Activated T-cell treated with anti-CD3 and anti-CD28 coated beads for 4 hours (primary cell): ENCODE results near the gene UCHL5.
"Not testable (repeated sequence)": the region's sequence is repeated elsewhere in the genome, so short reads cannot be mapped to it uniquely, and the experiment has no call there.

Source experiments
- DNase-seq: peaks from one replicate; pipeline ENCODE4 v3.0.0-alpha.2; 2020

UCHL5 gene

DNA sequence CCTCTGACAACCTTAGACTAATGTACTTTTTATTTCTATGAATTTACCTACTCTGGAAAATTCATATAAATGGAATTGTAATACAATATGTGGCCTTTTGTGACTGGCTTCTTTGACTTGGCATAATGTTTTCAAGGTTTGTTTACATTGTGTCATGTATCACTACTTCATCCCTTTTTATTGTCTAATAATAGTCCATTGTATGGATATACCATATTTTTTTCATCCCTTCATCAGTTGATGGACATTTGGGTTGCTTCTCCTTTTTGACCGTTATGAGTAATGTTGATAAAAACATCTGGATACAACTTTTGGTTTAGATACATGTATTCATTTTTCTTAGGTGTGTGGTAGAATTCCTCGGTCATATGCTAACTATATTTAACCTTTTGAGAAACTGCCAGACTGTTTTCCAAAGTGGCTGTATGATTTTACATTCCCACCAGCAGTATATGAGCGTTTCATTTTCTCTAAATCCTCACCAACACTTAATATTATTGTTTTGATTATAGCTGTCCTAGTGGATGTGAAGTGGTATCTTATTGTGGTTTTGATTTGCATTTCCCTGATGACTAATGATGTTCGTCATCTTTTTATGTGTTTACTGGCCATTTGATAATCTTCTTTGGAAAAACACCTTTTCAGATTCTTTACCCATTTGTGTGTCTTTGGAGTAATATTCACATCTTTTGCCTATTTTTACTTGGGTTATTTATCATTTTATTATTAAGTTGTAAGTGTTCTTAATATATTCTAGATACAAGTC, 3.7 kb upstream of the UCHL5 start:
- no peak for DNase-seq

DNA sequence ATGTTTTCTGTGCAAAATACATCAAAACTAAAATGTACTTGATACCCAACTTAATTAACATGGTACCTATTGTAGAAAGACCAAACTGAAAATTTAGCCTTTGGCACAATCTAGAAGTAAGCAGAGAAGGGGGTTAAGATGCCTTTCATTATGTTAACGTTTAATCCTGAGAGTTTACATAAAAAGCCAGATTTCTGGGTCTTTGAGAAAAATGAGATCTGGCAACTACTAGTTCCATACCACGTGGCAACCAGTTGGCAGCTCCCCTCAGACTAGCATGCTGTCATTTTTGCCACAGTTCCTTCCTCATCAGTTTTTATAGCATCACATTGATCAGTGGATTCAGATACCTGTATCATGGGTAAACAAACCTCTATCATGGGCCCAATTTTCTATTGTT, 1.8 kb upstream of the UCHL5 start:
- DNase-seq, result no peak

DNA sequence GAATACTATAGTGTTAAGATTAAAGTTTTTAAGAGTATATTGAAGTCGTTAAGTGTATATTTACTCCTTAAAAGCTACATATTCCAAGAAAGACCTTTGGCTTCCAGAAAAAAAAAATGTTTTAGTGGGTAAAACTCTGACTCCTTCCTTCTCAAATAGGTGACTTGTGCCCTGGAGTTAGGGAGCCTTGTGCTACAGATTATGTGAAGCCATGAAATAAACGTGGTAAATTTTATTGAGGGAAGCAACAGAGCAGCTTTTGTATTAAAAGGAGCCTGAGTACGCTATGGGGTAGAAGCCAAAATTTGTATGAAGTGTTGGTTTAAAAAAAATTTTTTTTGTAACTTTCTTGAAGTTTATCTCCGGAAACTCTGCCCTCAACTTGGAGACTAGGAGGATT, 1.2 kb upstream of the UCHL5 start:
- no peak for DNase-seq

GRCh38 chr1:193060115-193060403, 899 bp upstream of the UCHL5 start:
- no peak for DNase-seq

- peak; percentile 36 for DNase-seq
Observed at GRCh38 chr1:193058529-193059281, 455 bp downstream of the UCHL5 start.

- DNase-seq, result no peak
Observed at GRCh38 chr1:193054169-193054675, 4.9 kb downstream of the UCHL5 start.

DNA sequence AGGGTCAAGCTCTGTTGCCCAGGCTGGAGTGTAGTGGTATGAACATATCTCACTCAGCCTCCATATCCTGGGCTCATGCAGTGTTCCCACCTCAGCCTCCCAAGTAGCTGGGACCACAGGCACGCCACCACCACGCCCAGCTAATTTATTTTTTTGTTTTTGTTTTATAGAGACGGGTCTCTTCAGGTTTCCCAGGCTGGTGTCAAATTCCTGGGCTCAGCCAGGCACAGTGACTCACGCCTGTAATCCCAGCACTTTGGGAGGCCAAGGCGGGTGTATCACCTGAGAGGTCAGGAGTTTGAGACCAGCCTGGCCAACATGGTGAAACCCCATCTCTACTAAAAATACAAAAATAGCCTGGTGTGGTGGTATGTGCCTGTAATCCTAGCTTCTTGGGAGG, 10.2 kb downstream of the UCHL5 start:
- DNase-seq, result not testable (repeated sequence)

DNA sequence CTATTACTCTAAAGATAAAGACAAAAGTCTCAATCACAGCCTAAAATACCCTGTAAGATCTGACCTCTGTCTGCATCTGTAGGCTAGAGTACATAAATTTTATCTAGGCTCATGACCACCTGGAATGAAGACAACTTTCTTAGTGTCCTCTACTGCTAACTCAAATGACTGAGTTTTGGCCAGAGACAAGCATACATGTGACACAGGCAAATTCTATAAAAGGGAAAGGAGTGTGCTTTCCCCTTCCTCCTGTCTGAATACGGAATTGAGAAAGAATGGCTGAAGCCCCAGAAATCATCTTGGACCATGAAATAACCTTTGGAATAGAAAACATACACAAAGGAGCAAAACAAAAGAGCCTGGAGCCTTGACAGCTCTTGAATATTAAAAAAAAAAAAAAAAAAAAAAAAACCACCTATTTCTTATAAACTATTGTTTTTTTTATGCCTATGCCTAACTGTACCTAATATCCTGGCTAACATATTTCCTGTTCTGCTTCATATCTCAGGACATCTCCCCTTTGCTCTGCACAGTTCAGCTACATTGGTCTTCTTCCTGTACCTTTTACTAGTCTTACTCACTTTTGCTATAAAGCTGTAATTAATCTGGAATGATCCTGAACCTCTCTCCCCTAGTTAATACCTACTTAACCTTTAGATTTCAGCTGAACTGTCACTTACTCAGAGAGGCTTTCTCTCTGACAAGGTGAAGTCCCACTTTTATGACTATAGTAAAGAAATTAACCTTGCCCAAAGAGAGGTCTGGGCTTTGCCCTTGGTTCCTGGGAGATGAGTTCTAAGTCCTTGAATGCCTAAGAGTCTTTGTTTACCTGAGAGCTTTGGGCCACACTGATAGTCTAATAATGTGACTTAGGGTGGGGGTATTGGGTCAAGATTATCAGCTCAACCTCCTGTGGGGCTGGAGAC, 16.1 kb downstream of the UCHL5 start:
- no peak for DNase-seq

DNA sequence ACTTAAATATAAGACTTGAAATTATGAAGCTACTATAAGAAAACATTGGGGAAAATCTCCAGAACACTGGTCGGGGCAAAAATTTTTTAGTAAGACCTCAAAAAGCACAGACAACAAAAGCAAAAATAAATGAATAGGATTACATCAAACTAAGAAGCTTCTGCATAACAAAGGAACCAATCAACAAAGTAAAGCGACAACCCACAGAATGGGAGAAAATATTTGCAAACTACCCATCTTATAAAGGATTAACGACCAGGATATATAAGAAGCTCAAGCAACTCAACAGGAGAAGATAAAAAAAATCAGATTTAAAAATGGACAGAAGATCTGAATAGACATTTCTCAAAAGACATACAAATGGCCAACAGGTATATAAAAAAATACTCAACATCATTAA, 19.1 kb downstream of the UCHL5 start:
- no peak for DNase-seq

GRCh38 chr1:193036337-193037047, 22.7 kb downstream of the UCHL5 start:
- DNase-seq, result no peak

DNA sequence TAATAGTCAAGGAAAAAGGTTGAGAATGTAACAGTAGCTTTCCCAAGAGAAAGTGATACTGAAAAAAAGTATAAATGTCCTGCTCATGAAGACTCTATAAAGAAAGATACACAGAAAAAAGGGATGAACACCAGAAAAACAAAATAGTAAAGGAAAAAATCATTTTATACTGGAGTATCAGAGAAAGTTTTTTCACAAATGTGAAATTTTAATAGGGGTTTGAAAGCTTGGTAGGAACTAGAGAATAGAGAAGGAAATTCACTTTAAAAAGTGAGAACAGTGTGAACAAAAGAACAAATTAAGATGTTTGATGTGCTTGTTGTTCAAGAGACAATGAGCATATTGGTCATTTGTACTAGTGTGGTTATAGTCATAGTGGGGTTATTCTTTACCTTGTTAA, 25.6 kb downstream of the UCHL5 start:
- no peak for DNase-seq

DNA sequence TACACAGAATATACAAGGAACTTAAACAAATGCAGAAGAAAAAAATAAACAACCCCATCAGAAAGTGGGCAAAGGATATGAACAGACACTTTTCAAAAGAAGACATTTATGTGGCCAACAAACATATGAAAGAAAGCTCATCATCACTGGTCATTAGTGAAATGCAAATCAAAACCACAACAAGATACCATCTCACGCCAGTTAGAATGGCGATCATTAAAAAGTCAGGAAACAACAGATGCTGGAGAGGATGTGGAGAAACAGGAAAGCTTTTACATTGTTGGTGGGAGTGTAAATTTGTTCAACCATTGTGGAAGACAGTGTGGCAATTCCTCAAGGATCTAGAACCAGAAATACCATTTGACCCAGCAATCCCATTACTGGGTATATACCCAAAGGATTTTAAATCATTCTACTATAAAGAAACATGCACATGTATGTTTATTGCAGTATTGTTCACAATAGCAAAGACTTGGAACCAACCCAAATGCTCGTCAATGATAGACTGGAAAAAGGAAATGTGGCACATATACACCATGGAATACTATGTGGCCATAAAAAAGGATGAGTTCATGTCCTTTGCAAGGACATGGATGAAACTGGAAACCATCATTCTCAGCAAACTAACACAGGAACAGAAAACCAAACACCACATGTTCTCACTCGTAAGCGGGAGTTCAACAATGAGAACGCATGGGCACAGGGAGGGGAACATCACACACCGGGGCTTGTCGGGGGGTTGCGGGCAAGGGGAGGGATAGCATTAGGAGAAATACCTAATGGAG, 26.3 kb downstream of the UCHL5 start:
- not testable (repeated sequence) for DNase-seq

DNA sequence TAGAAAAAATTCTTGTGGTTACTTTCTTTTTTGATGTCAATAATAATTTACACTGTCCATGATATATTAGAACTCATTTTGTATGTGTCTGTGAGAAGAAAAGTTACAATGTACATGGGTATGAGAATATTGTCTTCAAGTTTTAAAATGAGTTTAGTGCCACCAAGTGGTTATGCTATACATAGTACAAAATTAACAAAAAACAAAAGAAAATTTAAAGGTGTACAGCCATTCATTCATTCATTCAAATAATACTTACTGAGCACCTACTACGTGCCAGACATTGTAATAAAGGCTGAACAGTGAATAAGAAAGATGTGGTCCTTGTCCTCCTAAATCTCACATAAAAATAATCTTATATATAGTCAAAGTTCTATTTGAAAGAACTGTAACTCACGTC, 27.7 kb downstream of the UCHL5 start:
- no peak for DNase-seq

GRCh38 chr1:193030280-193030679, 28.9 kb downstream of the UCHL5 start:
- no peak for DNase-seq

DNA sequence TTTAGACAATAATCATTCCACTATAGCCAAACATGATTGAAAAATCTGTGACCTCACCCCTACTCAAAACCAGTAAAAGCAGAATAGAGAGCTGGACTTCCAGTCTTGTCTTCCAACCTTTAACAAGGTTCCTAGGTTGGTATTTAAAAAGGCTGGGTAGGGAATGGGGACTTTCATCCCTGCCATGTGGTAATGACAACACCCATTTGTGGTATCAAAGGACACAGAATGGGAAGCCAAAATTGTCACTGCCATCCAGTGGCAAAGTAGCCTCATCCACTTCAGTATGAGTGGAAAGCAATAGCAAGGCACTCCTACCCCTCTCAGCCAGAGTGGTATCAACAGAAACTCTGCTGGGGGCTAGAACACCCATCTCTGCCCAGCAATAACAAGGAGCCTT, 33.9 kb downstream of the UCHL5 start:
- no peak for DNase-seq

- no peak for DNase-seq
Observed at GRCh38 chr1:193019442-193020026, 39.6 kb downstream of the UCHL5 start.

DNA sequence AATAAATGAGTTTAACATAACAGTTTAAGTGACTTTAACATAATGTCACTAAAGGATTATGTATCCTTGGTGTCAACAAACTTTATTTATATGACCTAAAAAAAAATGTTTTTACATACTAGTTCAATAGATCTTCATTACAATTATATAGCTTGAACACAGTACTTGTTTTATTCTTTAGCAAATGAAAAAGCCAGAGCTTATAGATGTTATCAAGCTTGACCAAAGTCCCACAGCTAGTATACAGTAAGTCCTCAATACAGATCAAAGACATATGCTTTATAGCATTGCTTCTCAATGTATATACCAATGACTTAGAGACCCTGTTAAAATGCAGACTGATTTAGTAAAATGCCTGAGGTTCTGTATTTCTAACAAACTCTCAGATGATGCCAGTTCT, 42.4 kb downstream of the UCHL5 start:
- no peak for DNase-seq

GRCh38 chr1:193014400-193014799, 44.8 kb downstream of the UCHL5 start:
- DNase-seq, result no peak

DNA sequence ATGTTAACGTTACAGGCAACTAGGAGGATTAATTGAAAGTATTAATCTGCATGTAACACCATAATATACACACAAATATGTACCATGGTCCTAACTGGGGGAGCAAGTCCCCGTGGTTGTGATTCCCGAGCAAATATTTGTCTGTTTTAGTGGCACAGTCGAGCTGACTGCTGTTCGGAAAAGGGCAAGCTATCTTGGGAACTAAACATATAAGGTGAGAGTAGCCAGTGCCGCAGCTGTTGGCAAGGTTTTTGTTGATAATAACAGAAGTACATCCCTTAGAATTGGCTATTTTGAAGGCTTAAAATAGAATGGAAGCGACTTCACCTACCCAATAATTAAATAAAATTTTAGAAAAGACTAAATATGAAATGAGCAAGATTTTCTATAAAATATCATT, 45.5 kb downstream of the UCHL5 start:
- DNase-seq, result no peak

GRCh38 chr1:193013005-193013404, 46.2 kb downstream of the UCHL5 start:
- DNase-seq, result no peak

DNA sequence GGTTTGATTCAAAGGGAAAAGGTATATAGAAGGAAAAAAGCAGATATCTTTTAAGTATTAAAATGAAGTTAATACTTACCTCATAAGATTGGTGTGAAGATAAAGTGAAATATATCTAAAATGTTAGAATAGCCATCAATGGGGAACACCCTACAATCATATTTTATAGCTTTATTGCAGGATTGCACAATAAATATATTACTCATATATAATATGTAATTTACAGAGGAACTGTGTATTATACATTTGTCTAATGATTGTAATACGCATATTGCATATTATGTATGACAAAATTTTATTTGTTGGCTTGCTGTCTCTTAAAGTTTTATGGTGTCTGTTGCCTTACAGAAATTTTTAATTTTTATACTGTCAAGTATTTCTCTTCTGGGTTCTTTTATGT, 47.8 kb downstream of the UCHL5 start:
- DNase-seq, result no peak

DNA sequence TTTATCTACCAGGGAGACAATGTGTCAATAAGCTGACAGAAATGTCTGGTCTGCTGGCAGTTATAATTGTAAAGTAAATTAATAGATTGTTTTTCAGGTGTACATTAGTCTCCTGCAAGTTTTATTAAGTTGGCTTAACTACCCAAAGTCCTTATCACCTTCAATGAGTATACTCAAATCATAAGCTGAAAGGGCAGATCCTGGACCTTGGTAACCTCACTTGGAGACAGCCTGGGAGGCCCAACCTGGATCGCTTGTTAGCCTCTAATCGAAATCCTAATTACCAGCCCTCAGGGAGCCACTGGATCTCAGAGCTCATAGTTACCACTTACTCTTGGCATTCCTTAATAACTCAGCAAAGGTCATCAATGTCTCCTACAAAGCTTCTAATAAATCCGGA, 49.7 kb downstream of the UCHL5 start:
- no peak for DNase-seq
